SK-N-SH treated with all-trans-retinoic acid at 6 μM for 48 hours (cell line): ENCODE data around the gene C5orf47.

Source experiments
- ATAC-seq: fragments of 200-7000 bp; cut with Tn5 transposase; 3 replicates; pipeline ENCODE4 v1.9.1; 2020; ENCODE audit warnings: mild to moderate bottlenecking, moderate library complexity
- ARNTL ChIP-seq: fragments of 450-650 bp; formaldehyde crosslinking; IDR thresholded peaks from 2 replicates; pipeline ENCODE4 v1.5.0; 2020; ENCODE audit warnings: low read depth, mild to moderate bottlenecking, moderate library complexity, borderline replicate concordance
- BACH2 ChIP-seq: fragments of 250-450 bp; sonication (Bioruptor Pico); IDR thresholded peaks from 2 replicates; pipeline ENCODE4 v1.9.0; 2021; ENCODE audit warnings: mild to moderate bottlenecking, borderline replicate concordance
- CREB5 ChIP-seq: fragments of 250-450 bp; sonication (Bioruptor Pico); IDR thresholded peaks from 2 replicates; pipeline ENCODE4 v1.5.1; 2020; ENCODE audit warnings: low read depth, mild to moderate bottlenecking, moderate library complexity
- CSDC2 ChIP-seq: fragments of 250-450 bp; sonication (Bioruptor Pico); IDR thresholded peaks from 2 replicates; pipeline ENCODE4 v1.5.0; 2020; ENCODE audit warnings: mild to moderate bottlenecking, moderate library complexity
- CSRNP3 ChIP-seq: fragments of 250-450 bp; sonication (Bioruptor Pico); IDR thresholded peaks from 2 replicates; pipeline ENCODE4 v1.5.1; 2021; ENCODE audit warnings: mild to moderate bottlenecking, moderate library complexity
- GLIS3 ChIP-seq: fragments of 250-450 bp; sonication (Bioruptor Pico); IDR thresholded peaks from 2 replicates; pipeline ENCODE4 v1.5.0; 2020; ENCODE audit warnings: mild to moderate bottlenecking, moderate library complexity
- ISL1 ChIP-seq: fragments of 250-450 bp; sonication (Bioruptor Pico); IDR thresholded peaks from 2 replicates; pipeline ENCODE4 v2.1.2; 2022; ENCODE audit warnings: mild to moderate bottlenecking, moderate library complexity
- OSR1 ChIP-seq: fragments of 250-450 bp; sonication (Bioruptor Pico); IDR thresholded peaks from 2 replicates; pipeline ENCODE4 v1.8.0; 2022; ENCODE audit warnings: moderate library complexity, mild to moderate bottlenecking, inconsistent platforms
- PATZ1 ChIP-seq: fragments of 250-450 bp; sonication (Bioruptor Pico); IDR thresholded peaks from 2 replicates; pipeline ENCODE4 v1.8.0; 2020; ENCODE audit warnings: mild to moderate bottlenecking, moderate library complexity, borderline replicate concordance
- PPARA ChIP-seq: fragments of 250-450 bp; sonication (Bioruptor Pico); IDR thresholded peaks from 2 replicates; pipeline ENCODE4 v1.5.0; 2020; ENCODE audit warnings: mild to moderate bottlenecking, borderline replicate concordance
- RARB ChIP-seq: fragments of 250-450 bp; sonication (Bioruptor Pico); IDR thresholded peaks from 2 replicates; pipeline ENCODE4 v1.8.0; 2021; ENCODE audit warnings: mild to moderate bottlenecking, moderate library complexity
- TCF4 ChIP-seq: fragments of 250-450 bp; sonication (Bioruptor Pico); IDR thresholded peaks from 2 replicates; pipeline ENCODE4 v1.8.0; 2021; ENCODE audit warnings: mild to moderate bottlenecking, moderate library complexity, borderline replicate concordance
- ZC3H10 ChIP-seq: fragments of 250-450 bp; sonication (Bioruptor Pico); IDR thresholded peaks from 2 replicates; pipeline ENCODE4 v1.5.1; 2021; ENCODE audit warnings: mild to moderate bottlenecking, moderate library complexity
- ZFP3 ChIP-seq: fragments of 250-450 bp; sonication (Bioruptor Pico); IDR thresholded peaks from 2 replicates; pipeline ENCODE4 v1.5.0; 2020; ENCODE audit warnings: mild to moderate bottlenecking, moderate library complexity
- ZFP30 ChIP-seq: fragments of 450-650 bp; formaldehyde crosslinking; IDR thresholded peaks from 2 replicates; pipeline ENCODE4 v1.5.0; 2022; ENCODE audit warnings: mild to moderate bottlenecking, moderate library complexity
- ZNF565 ChIP-seq: fragments of 450-650 bp; formaldehyde crosslinking; conservative IDR thresholded peaks from 2 replicates; pipeline ENCODE4 v1.5.0; 2020; ENCODE audit warnings: low read depth, mild to moderate bottlenecking, moderate library complexity
- ZNF70 ChIP-seq: fragments of 450-650 bp; formaldehyde crosslinking; IDR thresholded peaks from 2 replicates; pipeline ENCODE4 v1.5.0; 2020; ENCODE audit warnings: mild to moderate bottlenecking, moderate library complexity
- ZNF8 ChIP-seq: fragments of 450-650 bp; formaldehyde crosslinking; IDR thresholded peaks from 2 replicates; pipeline ENCODE4 v1.5.0; 2020; ENCODE audit warnings: mild to moderate bottlenecking, moderate library complexity

C5orf47 gene

GRCh38 chr5:173945160-173945559 is 43.8 kb upstream of the C5orf47 start:
- no peak for ATAC-seq

GRCh38 chr5:173946323-173946722 is 42.6 kb upstream of the C5orf47 start:
- ATAC-seq = no peak
- TF ChIP-seq ISL1 (CRISPR knock-in tag) (no peak), PATZ1 (no peak), CREB5 (CRISPR knock-in tag) (no peak), TCF4 (CRISPR knock-in tag) (no peak)

More at GRCh38 chr5:173945160-173945559, 43.8 kb upstream of the C5orf47 start:
- TF ChIP-seq PATZ1 (no peak), RARB (CRISPR knock-in tag) (no peak)

- no peak for TF ChIP-seq ZFP3 (CRISPR knock-in tag)
- TF ChIP-seq CREB5 (CRISPR knock-in tag) = no peak
- TF ChIP-seq RARB (CRISPR knock-in tag) = no peak
- no peak for TF ChIP-seq BACH2 (CRISPR knock-in tag)
- no peak for TF ChIP-seq ARNTL (CRISPR knock-in tag)
- no peak for ATAC-seq
These were observed 38.1 kb upstream of the C5orf47 start for GRCh38 chr5:173950829-173951228.

- TF ChIP-seq CSRNP3 (CRISPR knock-in tag) = no peak
- no peak for TF ChIP-seq RARB (CRISPR knock-in tag)
- TF ChIP-seq ZFP30 (CRISPR knock-in tag) = no peak
- TF ChIP-seq ARNTL (CRISPR knock-in tag) = no peak
- TF ChIP-seq ISL1 (CRISPR knock-in tag) = no peak
- TF ChIP-seq ZNF70 (CRISPR knock-in tag) = no peak
- TF ChIP-seq ZNF565 (CRISPR knock-in tag) = no peak
- no peak for TF ChIP-seq GLIS3 (CRISPR knock-in tag)
- no peak for TF ChIP-seq BACH2 (CRISPR knock-in tag)
- no peak for TF ChIP-seq TCF4 (CRISPR knock-in tag)
- no peak for TF ChIP-seq ZNF8 (CRISPR knock-in tag)
- no peak for TF ChIP-seq PPARA
- no peak for TF ChIP-seq CSDC2 (CRISPR knock-in tag)
- no peak for TF ChIP-seq ZC3H10 (CRISPR knock-in tag)
- no peak for TF ChIP-seq PATZ1
- TF ChIP-seq OSR1 (CRISPR knock-in tag) = no peak
- ATAC-seq = no peak
These were observed 35.4 kb upstream of the C5orf47 start for GRCh38 chr5:173953528-173954090.
